ENCODE results near the gene CYTH2.

Gene CYTH2

GRCh38 chr19:48458016-48458415, 11.2 kb upstream of the CYTH2 start:
- H3K36me3 Mint-ChIP-seq (ENCODE audit: insufficient read depth) = peaks cover 21% of the 10 kb centered on the region

GRCh38 chr19:48461651-48461981, 7.6 kb upstream of the CYTH2 start:
- no peak for ATAC-seq (replicated peaks)
- H3K36me3 Mint-ChIP-seq (ENCODE audit: insufficient read depth) = peaks cover 7% of the 10 kb centered on the region
- H3K27ac Mint-ChIP-seq = no peak overlapping the region
- no peak for DNase-seq
- H3K9me3 Mint-ChIP-seq = no peaks in the 10 kb centered on the region
- no peaks in the 10 kb centered on the region for H3K4me1 Mint-ChIP-seq (ENCODE audit: low read depth in 2 of 2)
- no peaks in the 10 kb centered on the region for H3K27me3 Mint-ChIP-seq
- no peak overlapping the region for H3K4me3 Mint-ChIP-seq

More at GRCh38 chr19:48458016-48458415, 11.2 kb upstream of the CYTH2 start:
- no peaks in the 10 kb centered on the region for H3K27me3 Mint-ChIP-seq
- no peak overlapping the region for H3K4me3 Mint-ChIP-seq
- ATAC-seq (replicated peaks) (no peak), DNase-seq (no peak)
- H3K27ac Mint-ChIP-seq = no peak overlapping the region
- H3K4me1 Mint-ChIP-seq (ENCODE audit: low read depth in 2 of 2) = peaks cover 0 to 6% of the 10 kb centered on the region in 2 donors
- no peaks in the 10 kb centered on the region for H3K9me3 Mint-ChIP-seq

- H3K4me3 Mint-ChIP-seq = no peak overlapping the region
- H3K27me3 Mint-ChIP-seq = no peaks in the 10 kb centered on the region
- no peaks in the 10 kb centered on the region for H3K9me3 Mint-ChIP-seq
- H3K27ac Mint-ChIP-seq = no peak overlapping the region
- ATAC-seq (replicated peaks) (no peak), DNase-seq (no peak)
- H3K4me1 Mint-ChIP-seq (ENCODE audit: low read depth in 2 of 2) = no peaks in the 10 kb centered on the region
- H3K36me3 Mint-ChIP-seq (ENCODE audit: insufficient read depth) = peaks cover 4% of the 10 kb centered on the region
Measured at GRCh38 chr19:48461982-48462655, 7.0 kb upstream of the CYTH2 start.

GRCh38 chr19:48465215-48465614, 4.0 kb upstream of the CYTH2 start:
- no peak overlapping the region for H3K4me3 Mint-ChIP-seq
- peaks cover 9 to 11% of the 10 kb centered on the region in 2 donors for H3K4me1 Mint-ChIP-seq (ENCODE audit: low read depth in 2 of 2)
- H3K27ac Mint-ChIP-seq = no peak overlapping the region
- H3K27me3 Mint-ChIP-seq = no peaks in the 10 kb centered on the region
- peaks cover 16% of the 10 kb centered on the region for H3K36me3 Mint-ChIP-seq (ENCODE audit: insufficient read depth)
- H3K9me3 Mint-ChIP-seq = no peaks in the 10 kb centered on the region
- DNase-seq (no peak), ATAC-seq (replicated peaks) (no peak)

GRCh38 chr19:48466561-48467325, 2.4 kb upstream of the CYTH2 start:
- Mint-ChIP-seq H3K27me3 (no peaks in the 10 kb centered on the region), H3K27ac (no peak overlapping the region), H3K4me3 (no peak overlapping the region), H3K4me1 (ENCODE audit: low read depth in 2 of 2) (peaks cover 14 to 16% of the 10 kb centered on the region in 2 donors), H3K9me3 (no peaks in the 10 kb centered on the region), H3K36me3 (ENCODE audit: insufficient read depth) (peaks cover 21% of the 10 kb centered on the region)
- ATAC-seq (replicated peaks) = no peak
- no peak for DNase-seq

GRCh38 chr19:48468772-48469288, 339 bp upstream of the CYTH2 start:
- ATAC-seq (replicated peaks) (peak; percentile 85), DNase-seq (peak; percentile 99)
- H3K27ac Mint-ChIP-seq = peak overlapping the region; percentile 80 to 95
- H3K9me3 Mint-ChIP-seq = no peaks in the 10 kb centered on the region
- H3K27me3 Mint-ChIP-seq = no peaks in the 10 kb centered on the region
- H3K36me3 Mint-ChIP-seq (ENCODE audit: insufficient read depth) = peaks cover 34% of the 10 kb centered on the region
- H3K4me3 Mint-ChIP-seq = peak overlapping the region; percentile 87 to 88
- peaks cover 16 to 21% of the 10 kb centered on the region in 2 donors for H3K4me1 Mint-ChIP-seq (ENCODE audit: low read depth in 2 of 2)

GRCh38 chr19:48469934-48470680, 938 bp downstream of the CYTH2 start:
- H3K9me3 Mint-ChIP-seq = no peaks in the 10 kb centered on the region
- H3K4me1 Mint-ChIP-seq (ENCODE audit: low read depth in 2 of 2) = peaks cover 20 to 24% of the 10 kb centered on the region in 2 donors
- peak overlapping the region; percentile 87 to 88 for H3K4me3 Mint-ChIP-seq
- no peaks in the 10 kb centered on the region for H3K27me3 Mint-ChIP-seq
- H3K27ac Mint-ChIP-seq = peak overlapping the region; percentile 16 to 95
- no peak for ATAC-seq (replicated peaks)
- peaks cover 39% of the 10 kb centered on the region for H3K36me3 Mint-ChIP-seq (ENCODE audit: insufficient read depth)
- no peak for DNase-seq

- Mint-ChIP-seq H3K27me3 (no peaks in the 10 kb centered on the region), H3K9me3 (no peaks in the 10 kb centered on the region), H3K4me3 (peak overlapping the region; percentile 35 to 87), H3K27ac (peak overlapping the region in 1 of 2 donors; percentile 95), H3K36me3 (ENCODE audit: insufficient read depth) (peaks cover 46% of the 10 kb centered on the region), H3K4me1 (ENCODE audit: low read depth in 2 of 2) (peaks cover 20 to 24% of the 10 kb centered on the region in 2 donors)
- no peak for DNase-seq
- no peak for ATAC-seq (replicated peaks)
Measured at GRCh38 chr19:48470856-48471255, 1.7 kb downstream of the CYTH2 start.

GRCh38 chr19:48471836-48472235, 2.7 kb downstream of the CYTH2 start:
- Mint-ChIP-seq H3K9me3 (no peaks in the 10 kb centered on the region), H3K27ac (no peak overlapping the region), H3K4me1 (ENCODE audit: low read depth in 2 of 2) (peaks cover 20 to 24% of the 10 kb centered on the region in 2 donors), H3K36me3 (ENCODE audit: insufficient read depth) (peaks cover 52% of the 10 kb centered on the region), H3K27me3 (no peaks in the 10 kb centered on the region), H3K4me3 (no peak overlapping the region)
- DNase-seq (no peak), ATAC-seq (replicated peaks) (no peak)

GRCh38 chr19:48473161-48473966, 4.2 kb downstream of the CYTH2 start:
- DNase-seq (no peak), ATAC-seq (replicated peaks) (no peak)
- Mint-ChIP-seq H3K4me3 (no peak overlapping the region), H3K9me3 (no peaks in the 10 kb centered on the region), H3K27ac (no peak overlapping the region), H3K36me3 (ENCODE audit: insufficient read depth) (peaks cover 54% of the 10 kb centered on the region), H3K4me1 (ENCODE audit: low read depth in 2 of 2) (peaks cover 16 to 22% of the 10 kb centered on the region in 2 donors), H3K27me3 (no peaks in the 10 kb centered on the region)

- Mint-ChIP-seq H3K9me3 (no peaks in the 10 kb centered on the region), H3K4me3 (peak overlapping the region in 1 of 2 donors; percentile 31)
Measured at GRCh38 chr19:48474084-48474592, 5.0 kb downstream of the CYTH2 start.

GRCh38 chr19:48475369-48476068, 6.3 kb downstream of the CYTH2 start:
- peaks cover 13 to 21% of the 10 kb centered on the region in 2 donors for H3K4me1 Mint-ChIP-seq (ENCODE audit: low read depth in 2 of 2)
- peak overlapping the region in 1 of 2 donors; percentile 51 for H3K27ac Mint-ChIP-seq
- H3K36me3 Mint-ChIP-seq (ENCODE audit: insufficient read depth) = peaks cover 51% of the 10 kb centered on the region
- H3K4me3 Mint-ChIP-seq = no peak overlapping the region
- ATAC-seq (replicated peaks) (no peak), DNase-seq (no peak)
- no peaks in the 10 kb centered on the region for H3K9me3 Mint-ChIP-seq
- no peaks in the 10 kb centered on the region for H3K27me3 Mint-ChIP-seq

More at GRCh38 chr19:48474084-48474592, 5.0 kb downstream of the CYTH2 start:
- no peak for DNase-seq
- Mint-ChIP-seq H3K4me1 (ENCODE audit: low read depth in 2 of 2) (peaks cover 12 to 19% of the 10 kb centered on the region in 2 donors), H3K27me3 (no peaks in the 10 kb centered on the region), H3K36me3 (ENCODE audit: insufficient read depth) (peaks cover 46% of the 10 kb centered on the region), H3K27ac (peak overlapping the region; percentile 74 to 89)
- no peak for ATAC-seq (replicated peaks)

Data from effector memory CD8-positive, alpha-beta T cell (primary cell).